Measurements from ENCODE around the gene UBE3D. TPM values are rescaled to one million over a fixed set of nuclear protein-coding genes. Genes with fewer than 3 reads are reported as not detected.

The UBE3D gene
- total and polyA plus RNA-seq, 10 donors: 3.8 to 20.6 (median 8.1) TPM

GRCh38 chr6:82955841-82956240, 109.8 kb downstream of the UBE3D start:
- no peaks in the 10 kb centered on the region for H3K9me3 ChIP-seq
- 89 to 97% (median 90%) methylated on average over 1 of the region's 1 CpG for WGBS, 5 donors
- TF ChIP-seq POLR2A (IDR thresholded peaks at IDR 0.05) (no peak), POLR2AphosphoS5 (IDR thresholded peaks at IDR 0.05) (no peak), CTCF (IDR thresholded peaks at IDR 0.05 in 8 of 11, conservative IDR thresholded peaks at IDR 0.05 in 3 of 11) (no peak)
- H3K4me1 ChIP-seq: no peaks in the 10 kb centered on the region
- H3K36me3 ChIP-seq: peaks cover 0 to 52% (median 10%) of the 10 kb centered on the region in 6 donors
- DNase-seq: no peak
- intact Hi-C loops (cut with DNase I; ENCODE audit: low total_unique reads): no loop called here
- no peaks in the 10 kb centered on the region for H3K27me3 ChIP-seq (replicated peaks in 1 of 7)
- H3K27ac ChIP-seq: no peak overlapping the region
- H3K4me3 ChIP-seq: no peak overlapping the region

DNA sequence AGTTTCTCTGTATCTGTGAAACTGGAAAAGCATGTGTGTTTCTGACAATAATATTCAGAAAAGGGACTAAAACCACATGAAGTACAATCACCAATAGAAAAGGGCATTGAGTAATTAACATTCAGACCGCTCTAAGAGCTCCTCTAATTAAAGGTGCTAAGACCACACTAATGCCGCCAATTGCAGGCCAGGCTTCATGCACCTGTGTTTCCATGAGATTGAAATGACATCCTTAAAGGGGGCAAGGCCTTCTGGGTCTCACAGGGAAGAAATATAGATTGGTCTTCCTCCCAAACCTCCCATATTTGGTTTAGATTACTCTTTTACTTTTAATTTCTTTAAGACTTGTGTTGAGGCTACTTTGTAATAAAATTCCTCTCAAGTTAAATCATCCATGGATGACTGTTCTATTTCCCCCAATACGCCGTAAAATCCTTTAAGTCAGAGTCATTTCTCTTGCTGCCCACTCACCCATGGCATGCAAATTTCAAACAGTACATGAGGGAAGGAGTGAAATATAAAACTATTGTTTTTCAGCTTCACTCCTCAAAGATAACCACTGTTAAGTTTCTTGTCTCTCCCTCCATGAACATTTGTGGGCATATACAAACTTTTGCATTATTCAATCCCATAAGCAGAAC, 110.6 kb downstream of the UBE3D start:
- intact Hi-C loops (cut with DNase I; ENCODE audit: low total_unique reads): no loop called here
- H3K27ac ChIP-seq: no peak overlapping the region
- peaks cover 0 to 55% (median 10%) of the 10 kb centered on the region in 6 donors for H3K36me3 ChIP-seq
- TF ChIP-seq POLR2A (IDR thresholded peaks at IDR 0.05): no peak
- no peak for TF ChIP-seq CTCF (IDR thresholded peaks at IDR 0.05 in 8 of 11, conservative IDR thresholded peaks at IDR 0.05 in 3 of 11)
- TF ChIP-seq POLR2AphosphoS5 (IDR thresholded peaks at IDR 0.05): no peak
- no peak for DNase-seq
- WGBS, 5 donors: 57 to 82% (median 77%) methylated on average over 4 of the region's 4 CpGs
- H3K27me3 ChIP-seq (replicated peaks in 1 of 7): no peaks in the 10 kb centered on the region
- no peaks in the 10 kb centered on the region for H3K4me1 ChIP-seq
- no peak overlapping the region for H3K4me3 ChIP-seq
- peaks cover 0 to 2% (median 0%) of the 10 kb centered on the region in 8 donors for H3K9me3 ChIP-seq

DNA sequence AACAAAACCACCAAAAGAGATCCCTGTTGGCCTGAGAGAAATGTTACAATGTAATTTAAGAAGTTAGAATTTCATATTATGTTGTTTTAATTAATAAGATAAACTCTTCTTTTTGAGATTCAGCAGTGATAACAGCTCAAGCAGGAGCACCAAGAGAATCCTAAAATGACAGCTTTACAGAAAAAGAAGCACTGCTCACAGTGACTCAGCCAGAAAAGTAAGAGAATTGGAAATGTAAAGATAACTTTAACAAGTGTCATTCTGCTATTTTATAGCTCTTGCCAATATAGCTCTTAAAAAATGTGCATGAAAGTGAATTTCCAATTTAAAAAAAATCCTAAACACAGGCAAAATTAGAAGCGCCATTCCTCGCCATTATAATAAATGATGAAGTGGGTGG, 111.3 kb downstream of the UBE3D start:
- TF ChIP-seq POLR2A (IDR thresholded peaks at IDR 0.05): no peak
- TF ChIP-seq POLR2AphosphoS5 (IDR thresholded peaks at IDR 0.05): no peak
- no peak for TF ChIP-seq CTCF (IDR thresholded peaks at IDR 0.05 in 8 of 11, conservative IDR thresholded peaks at IDR 0.05 in 3 of 11)
- Histone ChIP-seq H3K27me3 (replicated peaks in 1 of 7) (no peaks in the 10 kb centered on the region), H3K27ac (no peak overlapping the region), H3K4me3 (no peak overlapping the region), H3K36me3 (peaks cover 0 to 57% (median 10%) of the 10 kb centered on the region in 6 donors), H3K4me1 (no peaks in the 10 kb centered on the region), H3K9me3 (peaks cover 0 to 9% (median 4%) of the 10 kb centered on the region in 8 donors)
- intact Hi-C loops (cut with DNase I; ENCODE audit: low total_unique reads): no loop called here
- WGBS, 5 donors: 84 to 96% (median 95%) methylated on average over 2 of the region's 2 CpGs
- DNase-seq: no peak

- H3K4me3 ChIP-seq: no peak overlapping the region
- H3K27ac ChIP-seq: no peak overlapping the region
- intact Hi-C loops (cut with DNase I; ENCODE audit: low total_unique reads): no loop called here
- peaks cover 0 to 13% (median 7%) of the 10 kb centered on the region in 8 donors for H3K9me3 ChIP-seq
- 64 to 90% (median 76%) methylated on average over 4 of the region's 4 CpGs for WGBS, 5 donors
- no peaks in the 10 kb centered on the region for H3K4me1 ChIP-seq
- peaks cover 0 to 60% (median 10%) of the 10 kb centered on the region in 6 donors for H3K36me3 ChIP-seq
- no peak for DNase-seq
- TF ChIP-seq POLR2AphosphoS5 (IDR thresholded peaks at IDR 0.05) (no peak), POLR2A (IDR thresholded peaks at IDR 0.05) (no peak), CTCF (IDR thresholded peaks at IDR 0.05 in 8 of 11, conservative IDR thresholded peaks at IDR 0.05 in 3 of 11) (no peak)
- no peaks in the 10 kb centered on the region for H3K27me3 ChIP-seq (replicated peaks in 1 of 7)
Observed at GRCh38 chr6:82953871-82954270, 111.8 kb downstream of the UBE3D start.
